ENCODE results near the gene CWC27. TPM values are rescaled to one million over a fixed set of nuclear protein-coding genes. Genes with fewer than 3 reads are reported as not detected.
"Not testable (repeated sequence)": the region's sequence is repeated elsewhere in the genome, so short reads cannot be mapped to it uniquely, and the experiment has no call there.

CWC27 gene
- total RNA-seq, 1 donor from 2014 or later, result 20.8 TPM

DNA sequence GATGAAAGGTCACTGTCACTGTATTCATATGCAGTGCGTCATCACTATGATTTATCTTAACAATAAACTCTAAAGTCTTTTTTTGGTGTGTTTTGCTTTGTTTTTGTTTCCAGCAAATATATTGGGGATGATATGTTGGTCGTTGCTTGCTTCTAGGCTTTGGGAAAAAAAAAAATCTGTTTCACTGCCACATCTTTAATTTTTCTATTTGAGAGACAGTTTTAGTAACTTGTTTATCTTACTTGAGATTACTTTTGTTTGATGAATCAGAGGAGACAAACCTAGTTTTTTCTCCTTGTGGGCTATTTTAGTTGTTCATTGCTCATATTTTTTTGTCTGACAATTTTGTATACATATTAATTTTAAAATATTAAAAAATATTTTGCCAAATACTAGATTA lies 19.4 kb downstream of the CWC27 start:
- no peak for DNase-seq (ENCODE audit: low read depth)

DNA sequence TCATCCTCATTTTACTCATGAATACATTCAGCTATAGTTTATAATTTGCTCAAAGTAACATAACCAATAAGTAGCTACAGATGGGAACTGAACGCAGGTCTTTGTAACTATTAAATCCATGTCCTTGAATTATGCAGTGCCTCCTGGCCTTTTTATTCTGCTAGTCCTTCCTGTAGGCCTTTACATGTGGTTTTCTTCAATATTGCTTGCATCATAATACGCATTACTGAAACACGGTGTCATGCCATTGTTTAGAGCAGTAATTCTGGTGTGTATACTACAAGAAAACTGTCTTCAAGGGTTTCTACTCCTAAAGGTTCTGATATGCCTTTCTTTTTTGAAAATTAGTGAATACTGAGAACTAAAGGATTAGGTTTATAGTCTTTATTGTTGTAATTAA lies 20.7 kb downstream of the CWC27 start:
- no peak for DNase-seq (ENCODE audit: low read depth)

DNA sequence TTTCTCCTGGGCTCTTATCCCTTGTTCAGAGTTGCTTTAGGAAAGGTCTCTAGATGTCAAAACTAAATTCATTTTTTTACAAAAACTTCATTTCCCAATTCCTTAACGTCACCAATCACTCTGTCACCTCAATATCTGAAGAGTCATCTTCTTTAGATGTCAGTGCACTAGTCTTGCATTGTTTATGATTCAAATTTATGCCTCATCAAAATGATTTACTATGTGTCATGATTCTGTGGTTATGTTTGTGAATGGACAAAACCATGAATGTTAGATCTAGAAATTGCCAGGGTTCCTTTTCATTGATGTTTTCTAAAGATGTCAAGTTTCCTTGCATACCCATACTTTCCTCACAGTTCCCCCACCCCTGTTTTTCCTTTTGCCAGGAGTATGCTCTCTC lies 21.5 kb downstream of the CWC27 start:
- no peak for DNase-seq (ENCODE audit: low read depth)

DNA sequence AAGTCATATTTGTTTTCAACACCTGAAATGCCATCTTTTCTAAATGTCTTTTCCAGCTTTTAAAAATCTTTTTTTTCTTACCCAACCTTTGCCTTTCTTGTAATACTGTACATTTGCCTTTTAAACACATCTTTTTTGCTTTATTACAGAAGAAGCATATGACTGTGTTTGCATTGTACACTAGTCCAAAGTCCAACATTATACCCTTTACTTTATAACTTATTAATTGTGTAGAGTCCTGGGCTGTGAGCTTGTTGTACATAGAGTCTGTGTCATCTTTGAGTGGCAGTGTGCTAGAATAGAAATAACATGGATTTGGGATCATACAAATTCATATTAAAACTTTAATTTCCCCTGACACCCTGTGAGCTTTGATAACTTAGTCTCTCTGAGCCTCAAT lies 23.7 kb downstream of the CWC27 start:
- DNase-seq (ENCODE audit: low read depth), result no peak

DNA sequence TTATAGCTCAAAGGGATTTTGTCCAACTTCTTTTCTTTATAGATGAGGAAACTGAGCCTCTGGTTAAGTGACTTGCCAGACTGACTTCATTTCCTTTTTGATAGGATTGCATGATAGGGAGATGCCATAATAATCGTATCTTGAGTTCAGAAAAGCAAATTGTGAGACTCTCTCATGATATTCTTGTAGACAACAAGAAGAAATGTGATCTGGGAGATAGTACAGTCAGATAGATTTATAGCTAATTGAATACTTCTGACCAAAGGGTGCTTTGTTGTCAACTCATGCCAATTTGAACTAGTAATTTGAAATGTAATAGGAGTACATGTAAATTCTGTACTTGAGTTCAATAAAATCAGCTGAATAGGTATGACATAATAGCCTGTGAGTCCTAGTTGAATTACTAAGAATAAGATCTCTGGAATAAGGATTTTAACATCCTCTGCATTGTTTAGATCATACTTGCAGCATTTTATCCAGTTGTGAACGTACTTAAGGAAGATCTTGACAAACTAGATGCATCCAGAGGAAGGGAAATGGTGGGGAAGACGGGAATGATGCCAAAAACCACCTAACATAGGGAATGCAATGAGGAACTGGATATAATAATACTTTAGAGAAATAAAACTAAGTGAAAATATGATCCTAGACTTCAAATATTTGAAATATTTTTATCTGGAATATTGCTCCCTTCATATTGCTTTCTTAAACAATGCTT lies 25.5 kb downstream of the CWC27 start:
- DNase-seq (ENCODE audit: low read depth), result no peak

DNA sequence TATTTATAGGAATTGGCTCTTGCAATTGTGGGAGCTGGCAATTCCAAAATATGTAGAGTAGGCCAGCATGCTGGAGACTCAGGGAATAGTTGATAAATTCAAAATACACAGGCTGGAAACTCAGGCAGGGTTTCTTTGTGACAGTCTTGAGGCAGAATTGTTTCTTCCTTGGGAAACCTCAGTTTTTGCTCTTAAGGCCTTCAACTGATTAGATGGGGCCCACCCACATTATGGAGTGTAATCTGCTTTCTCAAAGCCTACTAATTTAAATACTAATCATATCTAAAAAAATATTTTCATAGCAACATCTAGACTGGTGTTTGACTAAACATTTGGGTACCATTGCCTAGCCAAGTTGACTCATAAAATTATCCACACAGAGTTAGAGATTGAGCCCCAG lies 27.6 kb downstream of the CWC27 start:
- DNase-seq (ENCODE audit: low read depth), result no peak

DNA sequence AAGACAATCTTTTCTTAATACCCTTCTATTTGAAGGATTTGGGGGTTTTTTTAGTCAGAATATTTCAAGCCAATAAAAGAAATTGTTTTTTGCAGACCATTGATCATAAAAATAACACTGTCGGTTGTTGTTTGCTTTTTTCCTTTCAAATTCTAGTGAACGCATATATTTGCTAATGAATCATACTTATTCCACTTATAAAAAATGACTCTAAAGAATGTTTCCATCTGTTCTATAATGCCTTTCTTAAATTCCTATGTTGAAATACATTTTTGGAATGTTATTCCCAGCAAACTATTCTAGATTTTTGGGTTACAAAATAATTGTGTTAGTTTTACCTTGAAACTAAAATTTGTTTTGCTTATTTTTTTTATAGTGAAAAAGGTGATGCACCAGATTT lies 32.2 kb downstream of the CWC27 start:
- no peak for DNase-seq (ENCODE audit: low read depth)

DNA sequence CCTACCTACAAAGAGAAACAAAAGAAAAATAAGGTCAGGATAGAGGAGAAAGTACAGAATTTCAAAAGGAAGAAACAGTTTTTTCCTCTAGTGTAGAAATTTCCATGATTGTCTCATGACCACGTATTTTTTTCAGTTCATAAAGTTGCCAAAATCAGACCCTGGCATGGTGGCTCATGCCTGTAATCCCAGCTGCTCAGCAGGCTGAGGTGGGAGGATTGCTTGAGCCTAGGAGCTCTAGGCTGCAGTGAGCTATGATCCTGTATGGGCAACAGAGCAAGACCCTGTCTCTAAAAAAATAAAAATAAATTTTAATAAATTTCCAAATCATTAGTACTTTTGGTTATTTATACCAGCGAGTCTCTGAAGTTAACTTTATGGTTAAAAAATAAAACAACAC lies 37.8 kb downstream of the CWC27 start:
- no peak for DNase-seq (ENCODE audit: low read depth)

DNA sequence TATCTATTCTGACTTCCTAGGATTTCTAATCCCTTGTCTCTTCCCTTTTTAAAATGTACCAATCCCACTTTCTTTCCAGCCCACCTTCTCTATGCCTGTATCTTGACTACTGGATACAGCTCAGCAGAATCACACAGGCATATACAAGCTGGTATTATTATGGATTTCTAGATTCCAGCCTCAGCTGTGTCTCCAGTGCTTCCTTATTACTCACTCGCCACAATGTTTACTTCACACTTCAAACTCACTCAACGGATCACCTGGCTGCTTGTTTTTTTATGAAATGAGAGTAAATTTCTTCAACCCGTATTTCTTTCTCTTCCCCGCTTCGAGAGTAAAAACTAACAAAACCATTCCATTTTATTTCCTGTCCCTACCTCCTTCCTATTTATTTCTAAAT lies 38.8 kb downstream of the CWC27 start:
- no peak for DNase-seq (ENCODE audit: low read depth)

DNA sequence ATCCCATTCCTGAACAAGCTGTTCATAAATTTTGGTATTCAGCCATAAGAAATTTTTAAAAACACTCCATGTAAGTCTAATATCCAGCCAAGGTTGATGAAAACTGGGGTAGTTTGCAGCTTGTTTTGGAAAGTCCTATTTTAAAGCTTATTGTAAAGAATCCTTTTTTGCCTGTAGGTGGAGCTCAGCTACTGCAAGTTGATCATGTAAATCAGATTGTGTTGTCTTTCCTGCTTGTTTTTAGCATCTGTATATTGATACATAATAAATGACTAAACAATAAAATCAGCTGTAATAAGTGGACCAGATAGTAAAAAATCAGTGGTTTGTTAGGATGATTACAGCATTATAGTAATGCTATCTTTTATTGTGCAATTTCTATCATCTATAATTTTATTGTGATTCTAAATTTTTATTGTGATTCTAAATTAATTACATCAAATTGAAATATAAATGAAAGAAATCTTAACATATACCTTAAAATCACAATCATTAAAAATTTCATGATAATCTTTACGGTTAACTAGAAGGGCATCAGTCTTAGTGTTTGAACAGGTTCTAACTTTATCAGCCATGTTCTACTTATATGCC lies 42.4 kb downstream of the CWC27 start:
- peak; percentile 57 for DNase-seq (ENCODE audit: low read depth)

DNA sequence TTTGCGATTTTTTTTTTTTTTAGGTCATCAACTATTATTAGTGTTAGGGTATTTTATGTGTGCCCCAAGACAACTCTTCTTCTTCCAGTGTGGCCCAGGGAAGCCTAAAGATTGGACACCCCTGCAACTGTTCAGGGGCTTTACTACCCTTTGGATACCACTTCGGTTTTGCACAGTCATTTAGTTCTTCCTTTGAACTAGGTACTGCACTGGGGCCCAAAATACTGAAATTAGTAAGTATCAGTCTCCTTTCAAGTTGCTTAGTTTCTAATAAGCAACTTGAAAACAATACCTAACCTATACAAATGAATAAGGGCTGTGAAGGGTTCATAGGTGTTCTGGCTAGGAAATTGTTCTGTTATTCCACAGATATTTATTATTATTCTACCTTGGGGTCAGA lies 45.3 kb downstream of the CWC27 start:
- no peak for DNase-seq (ENCODE audit: low read depth)

DNA sequence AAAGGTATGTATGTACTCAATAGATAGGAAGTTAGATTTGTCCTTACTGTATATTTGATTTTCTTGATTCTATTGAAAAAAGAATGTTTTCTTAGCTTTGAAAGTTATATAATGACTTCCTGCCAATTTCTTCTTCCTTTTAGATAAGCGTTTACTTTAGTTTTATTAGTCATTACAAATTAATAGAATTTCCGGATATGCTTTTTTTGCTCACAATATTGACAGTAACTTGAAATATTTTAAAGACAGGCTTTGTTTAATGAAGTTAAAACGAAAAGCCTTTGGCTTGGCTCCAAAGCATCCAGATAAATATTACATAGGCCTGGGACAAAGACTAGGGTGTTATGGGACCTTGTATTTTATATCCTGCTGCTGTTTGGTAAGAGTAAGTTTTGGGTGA lies 49.5 kb downstream of the CWC27 start:
- no peak for DNase-seq (ENCODE audit: low read depth)

DNA sequence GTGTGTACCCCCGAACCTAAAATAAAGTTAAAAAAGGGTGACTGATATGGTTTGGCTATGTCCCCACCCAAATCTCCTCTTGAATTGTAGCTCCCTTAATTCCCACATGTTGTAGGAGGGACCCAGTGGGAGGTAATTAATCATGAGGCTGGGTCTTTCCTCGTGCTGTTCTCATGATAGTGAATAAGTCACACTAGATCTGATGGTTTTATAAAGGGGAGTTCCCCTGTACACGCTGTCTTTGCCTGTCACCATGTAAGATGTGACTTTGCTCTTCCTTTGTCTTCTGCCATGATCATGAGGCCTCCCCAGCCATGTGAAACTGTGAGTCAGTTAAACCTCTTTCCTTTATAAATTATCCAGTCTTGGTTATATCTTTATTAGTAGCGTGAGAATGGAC lies 50.6 kb downstream of the CWC27 start:
- not testable (repeated sequence) for DNase-seq (ENCODE audit: low read depth)

DNA sequence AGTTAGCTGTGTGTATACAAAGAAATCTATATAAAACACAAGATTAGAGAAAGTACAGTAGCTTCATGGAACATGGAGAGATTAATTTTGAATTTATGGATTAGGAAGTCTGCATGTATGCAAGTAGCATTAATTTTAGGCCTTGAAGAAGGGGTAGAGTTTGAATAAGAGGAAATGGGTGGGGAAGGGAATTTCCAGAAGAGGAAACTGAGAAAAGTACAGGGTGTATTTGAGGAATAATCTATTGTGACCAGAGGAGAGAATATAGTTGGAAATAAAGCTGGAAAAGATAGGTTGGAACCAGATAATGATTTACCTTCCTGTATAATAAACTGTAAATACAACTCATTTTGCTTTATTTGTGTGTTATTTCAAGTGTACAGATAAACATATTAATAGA lies 53.6 kb downstream of the CWC27 start:
- no peak for DNase-seq (ENCODE audit: low read depth)

DNA sequence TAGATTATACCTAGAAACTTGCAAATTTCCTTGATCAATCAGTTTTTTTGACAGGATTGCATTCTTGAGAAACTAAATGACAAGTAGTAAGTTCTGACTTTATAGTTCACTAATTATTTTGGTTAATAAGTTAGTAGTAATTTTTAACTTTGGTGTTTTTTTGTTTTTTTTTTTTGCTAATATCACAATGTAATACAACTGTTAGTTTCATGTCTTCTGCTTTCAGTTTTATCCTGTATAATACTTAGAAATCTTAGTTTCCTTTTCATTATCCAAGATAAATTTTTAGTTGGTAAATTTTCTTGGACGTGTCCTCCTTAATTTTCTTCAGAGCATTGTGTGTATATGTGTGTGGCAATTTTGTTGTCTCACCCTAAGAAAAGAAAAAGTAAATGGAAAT lies 57.8 kb downstream of the CWC27 start:
- DNase-seq (ENCODE audit: low read depth), result no peak

DNA sequence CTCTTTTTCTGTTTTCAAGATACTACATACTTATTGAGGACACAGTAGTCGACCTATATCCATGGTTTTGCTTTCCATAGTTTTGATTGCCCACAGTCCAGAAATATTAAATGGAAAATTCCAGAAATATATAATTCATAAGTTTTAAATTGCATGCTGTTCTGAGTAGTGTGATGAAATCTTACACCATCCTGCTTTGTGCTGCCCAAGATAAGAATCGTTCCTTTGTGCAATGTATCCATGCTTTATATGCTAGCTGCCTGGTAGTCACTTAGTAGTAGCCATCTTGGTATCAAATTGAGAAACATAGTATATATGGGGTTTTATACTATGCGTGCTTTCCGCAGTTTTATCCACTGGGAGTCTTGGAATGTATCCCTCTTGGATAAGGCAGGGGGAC lies 59.0 kb downstream of the CWC27 start:
- DNase-seq (ENCODE audit: low read depth), result no peak

DNA sequence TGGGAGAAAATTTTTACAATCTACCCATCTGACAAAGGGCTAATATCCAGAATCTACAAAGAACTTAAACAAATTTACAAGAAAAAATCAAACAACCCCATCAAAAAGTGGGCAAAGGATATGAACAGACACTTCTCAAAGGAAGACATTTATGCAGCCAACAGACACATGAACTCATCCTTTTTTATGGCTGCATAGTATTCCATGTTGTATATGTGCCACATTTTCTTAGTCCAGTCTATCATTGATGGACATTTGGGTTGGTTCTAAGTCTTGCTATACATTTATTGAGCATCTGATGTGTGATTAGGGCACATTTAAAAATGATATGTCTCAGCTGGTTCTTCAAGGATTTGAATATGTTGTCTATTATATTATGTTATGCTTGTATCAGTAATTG lies 61.9 kb downstream of the CWC27 start:
- DNase-seq (ENCODE audit: low read depth), result not testable (repeated sequence)

DNA sequence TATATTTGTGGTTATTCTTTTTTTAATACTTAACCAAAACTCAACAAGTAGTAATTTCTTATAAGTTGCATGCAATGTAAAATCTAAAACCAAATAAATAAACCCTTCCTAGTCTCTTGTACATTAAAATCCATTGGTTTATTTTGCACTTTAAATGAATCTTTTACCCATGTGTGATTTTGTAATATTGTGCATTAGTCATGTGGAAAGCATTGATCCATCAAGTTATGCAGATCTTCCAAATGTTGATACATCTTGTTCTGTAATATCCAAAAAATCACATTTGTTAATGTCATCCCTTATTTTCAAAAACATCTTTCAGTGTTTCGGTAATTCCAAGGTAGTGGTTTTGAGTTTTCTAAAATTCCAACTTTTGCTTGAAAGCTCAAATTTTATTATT lies 63.3 kb downstream of the CWC27 start:
- DNase-seq (ENCODE audit: low read depth), result no peak

DNA sequence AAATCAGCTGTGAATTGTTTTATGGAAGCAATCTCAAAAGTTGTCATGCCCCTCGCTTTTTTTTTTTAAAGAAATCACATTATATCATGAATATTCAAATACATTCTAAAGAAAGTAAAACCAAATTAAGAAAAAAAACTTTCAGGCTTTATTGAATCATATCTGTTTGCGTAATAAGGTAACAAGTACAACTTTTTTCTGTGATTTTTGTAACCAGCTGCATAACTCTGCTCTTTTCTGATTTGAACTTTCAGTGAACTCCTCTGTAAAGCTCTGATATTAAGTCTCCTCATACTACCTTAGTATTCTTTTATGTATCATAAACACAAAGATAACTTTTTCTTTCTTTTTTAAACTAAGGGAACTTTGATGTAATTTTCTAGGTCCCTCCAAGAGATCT lies 65.3 kb downstream of the CWC27 start:
- no peak for DNase-seq (ENCODE audit: low read depth)

DNA sequence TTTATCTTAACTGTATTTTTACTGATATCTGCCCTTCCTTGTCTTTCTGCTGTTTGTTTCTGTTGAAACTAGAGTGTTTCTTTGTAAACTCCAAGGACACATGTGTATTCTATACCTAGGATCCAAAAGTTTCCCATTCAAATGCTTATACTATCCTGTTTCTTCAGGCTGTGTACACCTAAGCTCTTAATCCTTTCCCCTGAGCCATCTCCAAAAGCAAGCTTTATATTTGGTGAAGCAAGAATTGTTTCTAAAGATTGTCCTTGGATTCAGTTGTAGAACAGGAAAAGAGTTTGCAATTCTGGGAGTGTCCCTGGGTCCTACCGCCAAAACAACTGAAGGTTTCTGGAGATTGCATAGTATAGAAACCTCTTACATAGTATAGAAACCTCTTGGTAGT lies 65.9 kb downstream of the CWC27 start:
- DNase-seq (ENCODE audit: low read depth), result no peak

DNA sequence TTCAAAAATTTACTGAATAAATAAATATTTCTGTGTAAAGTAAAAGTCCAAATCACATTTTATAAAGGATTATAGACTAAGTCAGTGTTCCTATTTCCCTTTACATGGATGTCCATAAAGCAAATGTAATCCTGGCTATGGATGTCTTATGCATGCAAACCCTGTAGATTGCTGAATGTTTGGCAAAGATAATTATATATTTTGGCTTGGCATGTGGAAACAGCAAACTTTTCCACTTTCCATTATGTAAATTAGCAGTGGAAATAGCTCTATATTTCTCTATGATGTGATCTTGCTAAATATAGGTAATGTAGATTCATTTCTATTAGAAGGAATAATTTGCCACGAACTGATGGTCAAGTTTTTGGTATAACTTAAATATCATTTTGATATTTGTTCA lies 66.5 kb downstream of the CWC27 start:
- DNase-seq (ENCODE audit: low read depth), result no peak

DNA sequence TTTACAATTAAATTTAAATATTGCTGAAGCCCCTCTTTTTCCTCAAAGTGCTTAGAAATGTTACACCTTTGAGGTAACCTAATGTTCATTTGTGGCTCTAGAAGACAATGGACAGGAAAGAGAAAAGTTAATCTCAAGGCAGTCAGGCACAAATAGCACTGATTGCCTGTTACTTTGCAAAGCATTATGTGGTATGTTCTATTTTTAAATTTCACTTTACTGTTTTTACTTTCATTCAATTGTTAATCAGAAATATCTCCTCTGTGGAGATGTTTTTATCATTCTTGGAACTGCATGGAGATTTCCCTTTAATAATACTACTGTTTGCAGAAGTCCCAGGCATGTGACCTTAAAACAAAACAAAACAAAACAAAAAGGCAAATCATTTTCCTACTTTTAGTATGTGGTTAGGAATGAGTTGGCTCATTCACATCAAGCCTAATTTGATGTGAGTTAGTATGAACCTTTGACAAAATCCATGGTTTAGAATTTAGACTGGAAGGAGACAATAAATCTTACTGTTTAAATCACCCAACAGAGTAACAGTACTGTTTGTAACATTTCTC lies 67.5 kb downstream of the CWC27 start:
- DNase-seq (ENCODE audit: low read depth), result peak; percentile 4

DNA sequence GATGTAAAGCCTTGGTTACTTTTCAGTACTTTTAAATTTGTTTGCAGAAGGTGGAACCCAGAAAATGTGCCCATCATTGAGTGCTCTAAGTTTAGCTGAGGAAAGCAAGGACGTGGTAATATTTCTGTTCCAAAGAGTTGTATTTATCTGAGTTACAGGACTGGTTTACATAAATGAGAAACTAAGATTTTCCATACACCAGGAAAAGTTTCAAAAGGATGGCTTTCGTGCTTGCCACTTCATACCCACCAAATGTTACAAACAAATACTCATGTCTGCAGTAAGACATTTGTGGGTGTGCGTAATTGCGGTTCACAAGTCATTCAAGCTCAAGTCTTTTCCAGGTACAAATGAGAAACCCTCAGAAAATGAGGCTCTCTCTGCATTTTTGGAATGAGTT lies 68.1 kb downstream of the CWC27 start:
- no peak for DNase-seq (ENCODE audit: low read depth)

Measured in myocyte (in vitro differentiated cells).